Parathyroid adenoma (tissue), 2 donors: ENCODE results near the gene IL17D.

Experiments
- H2AFZ ChIP-seq: fragments of 300-600 bp; sonication (generic); one replicate; pipeline ENCODE4 v1.7.0; 2017; ENCODE audit warnings: antibody characterized with exemption, mild to moderate bottlenecking
- H3K27ac ChIP-seq: fragments of 300-600 bp; sonication (generic); one replicate; pipeline ENCODE4 v1.7.0; 2017
- H3K27me3 ChIP-seq: fragments of 300-600 bp; sonication (generic); one replicate; pipeline ENCODE4 v1.7.0; 2017; ENCODE audit warnings: low read length; ENCODE audit not compliant: control insufficient read depth, insufficient read depth
- H3K36me3 ChIP-seq: fragments of 300-600 bp; sonication (generic); one replicate; pipeline ENCODE4 v1.7.0; 2017; ENCODE audit warnings: low read length; ENCODE audit not compliant: control insufficient read depth, insufficient read depth
- H3K4me1 ChIP-seq: fragments of 300-600 bp; sonication (generic); one replicate; pipeline ENCODE4 v1.7.0; 2017; ENCODE audit warnings: control low read depth
- H3K4me2 ChIP-seq: fragments of 300-600 bp; sonication (generic); one replicate; pipeline ENCODE4 v1.7.0; 2017; ENCODE audit warnings: low read length
- H3K4me3 ChIP-seq: fragments of 300-600 bp; sonication (generic); one replicate; pipeline ENCODE4 v1.7.0; 2017; ENCODE audit warnings: low read depth, low read length
- H3K79me2 ChIP-seq: fragments of 300-600 bp; sonication (generic); one replicate; pipeline ENCODE4 v1.7.0; 2017; ENCODE audit warnings: control low read depth
- H3K9ac ChIP-seq: fragments of 300-600 bp; sonication (generic); one replicate; pipeline ENCODE4 v1.7.0; 2017; ENCODE audit warnings: mild to moderate bottlenecking
- H3K9me3 ChIP-seq: fragments of 300-600 bp; sonication (generic); one replicate; pipeline ENCODE4 v1.7.0; 2017; ENCODE audit warnings: low read length; ENCODE audit not compliant: control insufficient read depth
- TF ChIP-seq, protein P1 (sequence below): fragments of 300-600 bp; sonication (generic); IDR thresholded peaks from one replicate; pipeline ENCODE4 v1.7.0; 2017; ENCODE audit warnings: antibody characterized with exemption, mild to moderate bottlenecking
- donor health status: primary hyperparathyroidism.

Gene IL17D

DNA sequence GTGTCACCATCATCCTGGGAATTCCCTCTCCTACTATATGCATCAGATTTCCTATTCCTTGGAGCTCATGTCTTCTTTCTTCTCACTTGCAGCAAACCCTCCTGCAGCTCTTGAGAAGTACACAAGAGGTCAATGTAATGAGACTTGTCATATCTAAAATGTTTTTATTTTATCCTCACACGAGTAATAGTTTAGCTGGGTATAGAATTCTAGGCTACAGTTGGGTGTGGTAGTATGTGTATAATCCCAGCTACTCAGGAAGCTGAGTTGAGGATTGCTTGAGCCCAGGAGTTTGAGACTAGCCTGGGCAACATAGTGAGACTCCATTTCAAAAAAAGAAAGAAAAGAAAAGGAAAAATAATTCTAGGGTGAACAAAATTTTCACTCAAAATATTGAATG is 45.9 kb downstream of the IL17D start:
- no peaks in the 10 kb centered on the region for H3K79me2 ChIP-seq
- H3K9ac ChIP-seq: no peak overlapping the region
- H3K4me1 ChIP-seq: no peaks in the 10 kb centered on the region
- H3K4me2 ChIP-seq: no peak overlapping the region
- no peak overlapping the region for H3K4me3 ChIP-seq
- no peak overlapping the region for H2AFZ ChIP-seq
- H3K9me3 ChIP-seq: no peaks in the 10 kb centered on the region
- H3K27me3 ChIP-seq: no peaks in the 10 kb centered on the region
- H3K36me3 ChIP-seq: no peaks in the 10 kb centered on the region
- TF ChIP-seq, protein P1, sequence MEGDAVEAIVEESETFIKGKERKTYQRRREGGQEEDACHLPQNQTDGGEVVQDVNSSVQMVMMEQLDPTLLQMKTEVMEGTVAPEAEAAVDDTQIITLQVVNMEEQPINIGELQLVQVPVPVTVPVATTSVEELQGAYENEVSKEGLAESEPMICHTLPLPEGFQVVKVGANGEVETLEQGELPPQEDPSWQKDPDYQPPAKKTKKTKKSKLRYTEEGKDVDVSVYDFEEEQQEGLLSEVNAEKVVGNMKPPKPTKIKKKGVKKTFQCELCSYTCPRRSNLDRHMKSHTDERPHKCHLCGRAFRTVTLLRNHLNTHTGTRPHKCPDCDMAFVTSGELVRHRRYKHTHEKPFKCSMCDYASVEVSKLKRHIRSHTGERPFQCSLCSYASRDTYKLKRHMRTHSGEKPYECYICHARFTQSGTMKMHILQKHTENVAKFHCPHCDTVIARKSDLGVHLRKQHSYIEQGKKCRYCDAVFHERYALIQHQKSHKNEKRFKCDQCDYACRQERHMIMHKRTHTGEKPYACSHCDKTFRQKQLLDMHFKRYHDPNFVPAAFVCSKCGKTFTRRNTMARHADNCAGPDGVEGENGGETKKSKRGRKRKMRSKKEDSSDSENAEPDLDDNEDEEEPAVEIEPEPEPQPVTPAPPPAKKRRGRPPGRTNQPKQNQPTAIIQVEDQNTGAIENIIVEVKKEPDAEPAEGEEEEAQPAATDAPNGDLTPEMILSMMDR: no peak
- H3K27ac ChIP-seq: no peak overlapping the region

DNA sequence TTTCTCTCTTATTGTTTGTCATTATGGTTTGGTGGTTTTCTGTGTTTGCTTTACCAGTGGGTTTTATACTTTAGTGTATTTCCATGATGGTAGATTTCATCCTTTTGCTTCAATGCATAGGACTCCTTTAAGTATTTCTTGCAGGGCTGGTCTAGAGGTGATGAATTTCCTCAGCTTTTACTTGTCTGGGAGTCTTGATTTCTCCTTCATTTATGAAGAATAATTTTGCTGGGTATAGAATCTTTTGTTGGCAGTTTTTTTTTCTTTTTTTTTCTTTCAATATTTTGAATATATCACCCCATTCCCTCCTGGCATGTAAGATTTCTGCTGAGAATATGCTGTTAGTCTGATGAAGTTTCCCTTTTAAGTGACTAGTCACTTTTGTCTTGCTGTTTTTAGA is 50.5 kb downstream of the IL17D start:
- H3K27me3 ChIP-seq: no peaks in the 10 kb centered on the region
- H3K27ac ChIP-seq: no peak overlapping the region
- no peak overlapping the region for H3K4me2 ChIP-seq
- H3K4me3 ChIP-seq: no peak overlapping the region
- TF ChIP-seq, protein P1: no peak
- H3K9me3 ChIP-seq: no peaks in the 10 kb centered on the region
- H3K4me1 ChIP-seq: no peaks in the 10 kb centered on the region
- H2AFZ ChIP-seq: no peak overlapping the region
- H3K79me2 ChIP-seq: no peaks in the 10 kb centered on the region
- no peak overlapping the region for H3K9ac ChIP-seq
- no peaks in the 10 kb centered on the region for H3K36me3 ChIP-seq

DNA sequence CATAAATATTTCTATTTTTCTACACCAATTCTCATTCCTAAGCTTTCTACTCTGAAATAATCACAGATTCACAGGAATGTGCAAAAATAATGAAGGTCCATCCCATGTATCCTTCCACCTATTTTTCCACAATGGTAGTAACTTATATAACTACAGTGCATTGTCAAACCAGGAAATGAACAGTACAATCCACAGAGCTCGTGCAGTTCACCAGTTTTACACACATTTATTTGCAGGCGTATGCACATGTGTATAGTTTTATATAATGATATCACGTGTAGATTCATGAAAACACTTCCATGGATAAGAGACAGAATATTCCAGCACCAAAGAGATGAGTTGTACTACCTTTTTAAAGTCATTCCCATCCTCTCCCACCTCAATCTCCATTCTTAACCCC is 57.4 kb downstream of the IL17D start:
- no peak overlapping the region for H3K9ac ChIP-seq
- no peaks in the 10 kb centered on the region for H3K9me3 ChIP-seq
- H3K27ac ChIP-seq: no peak overlapping the region
- no peak overlapping the region for H2AFZ ChIP-seq
- no peaks in the 10 kb centered on the region for H3K79me2 ChIP-seq
- no peaks in the 10 kb centered on the region for H3K27me3 ChIP-seq
- no peak overlapping the region for H3K4me2 ChIP-seq
- H3K36me3 ChIP-seq: no peaks in the 10 kb centered on the region
- no peak overlapping the region for H3K4me3 ChIP-seq
- TF ChIP-seq, protein P1: no peak
- H3K4me1 ChIP-seq: no peaks in the 10 kb centered on the region

DNA sequence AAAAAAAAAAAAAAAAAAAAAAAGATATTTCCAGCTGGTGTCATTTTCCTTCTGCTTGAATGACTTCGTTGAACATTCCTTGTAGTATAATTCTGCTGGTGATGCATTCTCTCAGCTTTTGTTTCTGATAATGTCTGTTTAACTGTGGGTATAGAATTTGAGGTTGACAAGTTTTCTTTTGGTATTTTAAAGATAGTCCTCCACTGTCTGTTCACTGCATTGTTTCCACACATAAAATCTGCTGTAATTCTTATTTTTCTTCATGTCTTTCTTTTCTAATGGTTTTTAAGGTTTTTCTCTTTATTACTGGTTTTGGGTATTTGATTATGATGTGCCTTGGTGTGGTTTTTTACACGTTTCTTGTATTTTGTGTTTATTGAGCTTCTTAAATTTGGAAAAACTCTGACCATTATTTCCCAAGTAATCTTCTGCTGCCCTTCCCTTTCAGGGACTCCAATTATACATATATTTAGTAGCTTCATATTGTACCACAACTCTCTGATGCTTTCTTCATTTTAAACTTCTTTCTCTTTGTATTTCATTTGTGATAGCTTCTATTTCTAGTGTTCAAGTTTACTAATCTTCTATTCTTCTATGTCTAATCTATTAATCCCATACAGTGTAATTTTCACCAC is 63.9 kb downstream of the IL17D start:
- Histone ChIP-seq H3K4me3 (no peak overlapping the region), H3K27ac (no peak overlapping the region), H3K79me2 (peaks cover 2% of the 10 kb centered on the region), H3K4me2 (no peak overlapping the region), H2AFZ (no peak overlapping the region), H3K36me3 (no peaks in the 10 kb centered on the region), H3K27me3 (no peaks in the 10 kb centered on the region), H3K9ac (no peak overlapping the region), H3K9me3 (no peaks in the 10 kb centered on the region), H3K4me1 (no peaks in the 10 kb centered on the region)
- TF ChIP-seq, protein P1: no peak

DNA sequence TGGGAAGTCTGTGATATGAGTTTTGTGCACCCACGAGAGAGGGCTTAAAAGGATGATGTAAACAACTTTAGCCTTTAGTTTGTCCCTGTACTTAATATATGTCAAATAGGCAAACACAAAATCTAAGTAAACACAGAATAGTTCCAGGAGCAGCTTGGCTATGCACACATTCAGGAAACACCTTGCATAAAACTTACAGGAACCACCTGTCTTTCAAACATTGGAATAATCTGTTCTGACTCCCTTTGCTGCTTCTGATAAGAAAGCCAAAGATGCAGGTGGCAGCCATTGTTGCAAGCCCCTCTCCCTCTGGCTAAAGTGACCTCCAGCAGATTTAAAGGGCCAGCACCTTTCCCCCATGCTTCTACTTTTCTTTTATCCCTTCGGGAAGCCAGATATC is 65.6 kb downstream of the IL17D start:
- Histone ChIP-seq H3K9ac (no peak overlapping the region), H3K36me3 (no peaks in the 10 kb centered on the region), H3K4me3 (no peak overlapping the region), H3K27ac (no peak overlapping the region), H3K27me3 (no peaks in the 10 kb centered on the region), H2AFZ (no peak overlapping the region), H3K79me2 (peaks cover 3% of the 10 kb centered on the region), H3K4me1 (no peaks in the 10 kb centered on the region), H3K4me2 (no peak overlapping the region), H3K9me3 (no peaks in the 10 kb centered on the region)
- TF ChIP-seq, protein P1: no peak
